Mesenchymal stem cell (in vitro differentiated cells and primary cell): ENCODE results near the gene TCAP.
A peak's percentile ranks its signal among the peaks of the same experiment; 100 is the strongest.

Experiments used
- DNase-seq: peaks from one replicate; pipeline ENCODE4 v3.0.0-alpha.2; 2013
- H2AFZ ChIP-seq: one replicate; pipeline ENCODE4 v1.6.1; 2013; ENCODE audit warnings: low read depth, mild to moderate bottlenecking, control low read depth, inconsistent platforms, low read length, moderate library complexity
- H2AK5ac ChIP-seq: 2 replicates; pipeline ENCODE4 v1.6.1; 2013; ENCODE audit warnings: low read length, moderate library complexity, mild to moderate bottlenecking, inconsistent platforms; ENCODE audit not compliant: severe bottlenecking
- H2BK120ac ChIP-seq: one replicate; pipeline ENCODE4 v1.6.1; 2013; ENCODE audit warnings: low read depth, mild to moderate bottlenecking, inconsistent platforms, low read length, moderate library complexity
- H2BK12ac ChIP-seq, 2 experiments: one replicate each; pipeline ENCODE4 v1.6.1; 2013; ENCODE audit warnings: inconsistent platforms in 2 of 2, low read length in 2 of 2, mild to moderate bottlenecking in 2 of 2, moderate library complexity in 2 of 2, control low read depth in 1 of 2
- H2BK15ac ChIP-seq: one replicate; pipeline ENCODE4 v1.6.1; 2013; ENCODE audit warnings: mild to moderate bottlenecking, low read depth, inconsistent platforms; ENCODE audit not compliant: poor library complexity, severe bottlenecking
- H2BK5ac ChIP-seq: 2 replicates; pipeline ENCODE4 v1.6.1; 2013; ENCODE audit warnings: low read depth, mild to moderate bottlenecking, low read length, control low read depth, inconsistent platforms; ENCODE audit not compliant: poor library complexity, severe bottlenecking
- H3K14ac ChIP-seq, 2 experiments: one replicate each; pipeline ENCODE4 v1.6.1; 2013; ENCODE audit warnings: inconsistent platforms in 2 of 2, low read length in 2 of 2, control low read depth in 1 of 2, mild to moderate bottlenecking in 1 of 2, moderate library complexity in 1 of 2
- H3K18ac ChIP-seq, 2 experiments: one replicate each; pipeline ENCODE4 v1.6.1; 2013; ENCODE audit warnings: inconsistent platforms in 2 of 2, low read length in 2 of 2, control low read depth in 1 of 2, low read depth in 1 of 2, mild to moderate bottlenecking in 1 of 2
- H3K23ac ChIP-seq, 2 experiments: one replicate each; pipeline ENCODE4 v1.6.1; 2013; ENCODE audit warnings: inconsistent platforms in 2 of 2, low read length in 2 of 2, mild to moderate bottlenecking in 2 of 2, moderate library complexity in 2 of 2, control low read depth in 1 of 2
- H3K27ac ChIP-seq: 2 replicates; pipeline ENCODE4 v1.5.1; 2013; ENCODE audit warnings: mild to moderate bottlenecking, moderate library complexity, low read length, control low read depth, inconsistent platforms; ENCODE audit not compliant: poor library complexity, severe bottlenecking
- H3K27me3 ChIP-seq, 2 experiments: 2 replicates each; pipeline versions ENCODE4 v1.6.1 to v1.7.0; 2013; ENCODE audit warnings: low read length in 2 of 2, mild to moderate bottlenecking in 2 of 2, moderate library complexity in 2 of 2, control low read depth in 1 of 2, inconsistent platforms in 1 of 2; ENCODE audit not compliant: control insufficient read depth in 1 of 2, insufficient read depth in 1 of 2
- H3K36me3 ChIP-seq, 2 experiments: 2 replicates each; pipeline versions ENCODE4 v1.6.1 to v1.7.0; 2013; ENCODE audit warnings: low read length in 2 of 2, control low read depth in 1 of 2, inconsistent platforms in 1 of 2, low read depth in 1 of 2, mild to moderate bottlenecking in 1 of 2; ENCODE audit not compliant: insufficient read depth in 2 of 2, control insufficient read depth in 1 of 2
- H3K4ac ChIP-seq, 2 experiments: one replicate each; pipeline ENCODE4 v1.6.1; 2013; ENCODE audit warnings: inconsistent platforms in 2 of 2, low read length in 2 of 2, mild to moderate bottlenecking in 2 of 2, moderate library complexity in 2 of 2, control low read depth in 1 of 2, low read depth in 1 of 2
- H3K4me1 ChIP-seq: 2 replicates; pipeline ENCODE4 v1.6.1; 2013; ENCODE audit warnings: low read depth, low read length, control low read depth; ENCODE audit not compliant: control insufficient read depth, insufficient read depth
- H3K4me2 ChIP-seq: 2 replicates; pipeline ENCODE4 v1.6.1; 2013; ENCODE audit warnings: low read length, mild to moderate bottlenecking, inconsistent platforms; ENCODE audit not compliant: poor library complexity, severe bottlenecking
- H3K4me3 ChIP-seq, 2 experiments: 2 replicates each; pipeline versions ENCODE4 v1.5.1 to v1.7.0; 2013; ENCODE audit warnings: low read length in 2 of 2, mild to moderate bottlenecking in 2 of 2, control low read depth in 1 of 2, low read depth in 1 of 2; ENCODE audit not compliant: insufficient read depth in 1 of 2
- H3K79me1 ChIP-seq: replicated peaks from 2 replicates; pipeline ENCODE4 v1.6.1; 2013; ENCODE audit warnings: mild to moderate bottlenecking, control low read depth, low read length, inconsistent platforms; ENCODE audit not compliant: poor library complexity, severe bottlenecking
- H3K9ac ChIP-seq: 2 replicates; pipeline ENCODE4 v1.7.0; 2013; ENCODE audit warnings: mild to moderate bottlenecking, low read length, moderate library complexity
- H3K9me3 ChIP-seq: 2 replicates; pipeline ENCODE4 v1.7.0; 2013; ENCODE audit warnings: mild to moderate bottlenecking, low read length; ENCODE audit not compliant: control insufficient read depth
- H4K8ac ChIP-seq: one replicate; pipeline ENCODE4 v1.6.1; 2013; ENCODE audit warnings: inconsistent platforms, mild to moderate bottlenecking, low read length, moderate library complexity
- H4K91ac ChIP-seq: one replicate; pipeline ENCODE4 v1.6.1; 2013; ENCODE audit warnings: mild to moderate bottlenecking, low read length, inconsistent platforms
- WGBS: methylation state at CpG from one replicate; pipeline ENCODE4 v1.1.7; 2013; ENCODE audit warnings: mixed read lengths; 5-methylcytosine and 5-hydroxymethylcytosine counted together

Gene TCAP

GRCh38 chr17:39676198-39676819, 11.2 kb downstream of the TCAP start:
- H3K4me3 ChIP-seq, result no peak overlapping the region
- no peak overlapping the region for H3K4ac ChIP-seq
- H3K14ac ChIP-seq, result no peak overlapping the region
- H2AFZ ChIP-seq, result no peak overlapping the region
- H3K23ac ChIP-seq, result no peak overlapping the region
- no peak overlapping the region for H3K9ac ChIP-seq
- no peak overlapping the region for H3K4me2 ChIP-seq
- H3K36me3 ChIP-seq, result peaks cover 14 to 32% of the 10 kb centered on the region in 2 experiments
- peaks cover 3 to 23% of the 10 kb centered on the region in 2 experiments for H3K27me3 ChIP-seq
- peak overlapping the region; percentile 55 for H2AK5ac ChIP-seq
- H3K9me3 ChIP-seq, result no peaks in the 10 kb centered on the region
- no peaks in the 10 kb centered on the region for H3K79me1 ChIP-seq
- no peak overlapping the region for H4K8ac ChIP-seq
- no peak overlapping the region for H3K27ac ChIP-seq
- H2BK120ac ChIP-seq, result no peak overlapping the region
- H2BK5ac ChIP-seq, result no peak overlapping the region
- 93% methylated on average over 7 of the region's 7 CpGs for WGBS
- DNase-seq, result no peak
- no peak overlapping the region for H2BK12ac ChIP-seq
- no peak overlapping the region for H4K91ac ChIP-seq
- no peak overlapping the region for H2BK15ac ChIP-seq
- no peak overlapping the region for H3K18ac ChIP-seq
- peaks cover 46% of the 10 kb centered on the region for H3K4me1 ChIP-seq

- no peak overlapping the region for H2BK15ac ChIP-seq
- no peak overlapping the region for H2BK120ac ChIP-seq
- H3K4ac ChIP-seq, result no peak overlapping the region
- H3K4me2 ChIP-seq, result no peak overlapping the region
- H3K23ac ChIP-seq, result no peak overlapping the region
- no peak overlapping the region for H4K91ac ChIP-seq
- no peak overlapping the region for H2AK5ac ChIP-seq
- no peak overlapping the region for H3K4me3 ChIP-seq
- no peak overlapping the region for H2AFZ ChIP-seq
- peaks cover 0 to 15% of the 10 kb centered on the region in 2 experiments for H3K27me3 ChIP-seq
- no peaks in the 10 kb centered on the region for H3K9me3 ChIP-seq
- peaks cover 14 to 32% of the 10 kb centered on the region in 2 experiments for H3K36me3 ChIP-seq
- H2BK12ac ChIP-seq, result no peak overlapping the region
- H3K9ac ChIP-seq, result no peak overlapping the region
- no peak overlapping the region for H3K18ac ChIP-seq
- H4K8ac ChIP-seq, result no peak overlapping the region
- H3K14ac ChIP-seq, result no peak overlapping the region
- no peak overlapping the region for H2BK5ac ChIP-seq
- no peak overlapping the region for H3K27ac ChIP-seq
- no peak for DNase-seq
- peaks cover 43% of the 10 kb centered on the region for H3K4me1 ChIP-seq
- 94% methylated on average over 7 of the region's 8 CpGs for WGBS
- no peaks in the 10 kb centered on the region for H3K79me1 ChIP-seq
Observed at GRCh38 chr17:39677072-39677471, 11.9 kb downstream of the TCAP start.

- H2BK120ac ChIP-seq, result no peak overlapping the region
- no peak overlapping the region for H3K23ac ChIP-seq
- H3K79me1 ChIP-seq, result no peaks in the 10 kb centered on the region
- H2BK15ac ChIP-seq, result no peak overlapping the region
- H3K27me3 ChIP-seq, result peaks cover 0 to 9% of the 10 kb centered on the region in 2 experiments
- H4K91ac ChIP-seq, result no peak overlapping the region
- no peak overlapping the region for H2AFZ ChIP-seq
- H3K4me3 ChIP-seq, result no peak overlapping the region
- no peak overlapping the region for H4K8ac ChIP-seq
- H3K14ac ChIP-seq, result no peak overlapping the region
- no peak overlapping the region for H3K4ac ChIP-seq
- H2BK5ac ChIP-seq, result no peak overlapping the region
- H3K4me2 ChIP-seq, result no peak overlapping the region
- 90% methylated on average over 12 of the region's 13 CpGs for WGBS
- H3K9ac ChIP-seq, result no peak overlapping the region
- H3K36me3 ChIP-seq, result peaks cover 14 to 32% of the 10 kb centered on the region in 2 experiments
- peaks cover 40% of the 10 kb centered on the region for H3K4me1 ChIP-seq
- H3K18ac ChIP-seq, result no peak overlapping the region
- no peaks in the 10 kb centered on the region for H3K9me3 ChIP-seq
- DNase-seq, result no peak
- H2AK5ac ChIP-seq, result no peak overlapping the region
- no peak overlapping the region for H3K27ac ChIP-seq
- H2BK12ac ChIP-seq, result no peak overlapping the region
Observed at GRCh38 chr17:39677542-39678339, 12.6 kb downstream of the TCAP start.

GRCh38 chr17:39678340-39679116, 13.4 kb downstream of the TCAP start:
- no peak overlapping the region for H3K4ac ChIP-seq
- H3K4me1 ChIP-seq, result peaks cover 38% of the 10 kb centered on the region
- no peak overlapping the region for H3K4me3 ChIP-seq
- peaks cover 21 to 34% of the 10 kb centered on the region in 2 experiments for H3K36me3 ChIP-seq
- no peak overlapping the region for H3K9ac ChIP-seq
- H2AFZ ChIP-seq, result no peak overlapping the region
- no peak overlapping the region for H2AK5ac ChIP-seq
- H3K79me1 ChIP-seq, result no peaks in the 10 kb centered on the region
- H3K23ac ChIP-seq, result no peak overlapping the region
- no peak overlapping the region for H3K18ac ChIP-seq
- peaks cover 0 to 1% of the 10 kb centered on the region in 2 experiments for H3K27me3 ChIP-seq
- no peak overlapping the region for H3K27ac ChIP-seq
- H2BK12ac ChIP-seq, result no peak overlapping the region
- no peak overlapping the region for H3K4me2 ChIP-seq
- H2BK120ac ChIP-seq, result no peak overlapping the region
- no peak overlapping the region for H2BK15ac ChIP-seq
- 91% methylated on average over 13 of the region's 13 CpGs for WGBS
- no peak for DNase-seq
- H4K8ac ChIP-seq, result no peak overlapping the region
- H4K91ac ChIP-seq, result no peak overlapping the region
- no peak overlapping the region for H3K14ac ChIP-seq
- H3K9me3 ChIP-seq, result no peaks in the 10 kb centered on the region
- H2BK5ac ChIP-seq, result no peak overlapping the region
